Erythroblast (primary cell): Measurements from ENCODE around the gene ZNF638.

Source experiments
- GATA1 ChIP-seq: IDR thresholded peaks from 2 replicates; pipeline ENCODE4 v1.6.1; 2011; ENCODE audit warnings: low read depth, mild to moderate bottlenecking, control low read depth, low read length, moderate library complexity
- POLR2A ChIP-seq: IDR thresholded peaks from 2 replicates; pipeline ENCODE4 v1.6.1; 2011; ENCODE audit warnings: mild to moderate bottlenecking, low read length

DNA sequence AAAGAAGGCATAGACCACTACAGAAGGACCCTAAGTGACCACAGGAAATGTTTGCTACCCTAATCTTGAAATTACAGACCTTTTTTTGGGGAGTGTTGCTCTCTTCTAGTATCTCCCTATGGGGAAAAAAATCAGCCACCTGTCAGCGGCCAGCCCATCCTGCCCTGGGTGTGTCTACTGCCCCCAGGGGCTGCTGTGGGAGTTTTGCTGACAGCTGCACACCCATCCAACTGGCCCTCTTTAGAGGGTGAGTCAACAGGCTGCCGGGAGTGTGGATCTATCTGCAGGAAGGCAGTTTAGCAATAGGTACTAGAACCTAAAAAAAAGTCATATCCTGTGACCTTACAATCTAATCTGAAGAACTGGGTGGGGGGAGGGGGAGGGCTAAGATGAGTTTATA, 121.0 kb downstream of the ZNF638 start:
- no peak for TF ChIP-seq POLR2A
- no peak for TF ChIP-seq GATA1
